AG04449 (cell line): Measurements from ENCODE around the gene TYRP1.

Experiments
- CTCF ChIA-PET: fragments of 350-600 bp; formaldehyde crosslinking; extraction: SDS; loops from one replicate; lab custom pipeline; 2021; ENCODE audit warnings: antibody characterized with exemption; lab: Yijun Ruan, JAX
- POLR2A ChIA-PET: fragments of 400-600, 350-600 bp; formaldehyde crosslinking; extraction: SDS; loops from one replicate; lab custom pipeline; 2020; ENCODE audit warnings: antibody characterized with exemption, inconsistent platforms; lab: Yijun Ruan, JAX
- DNase-seq: peaks from one replicate; pipeline ENCODE4 v3.0.0-alpha.2; 2010; ENCODE audit warnings: low read depth, low spot score
- H3K4me3 ChIP-seq: 2 replicates; pipeline ENCODE4 v1.5.1; 2011; ENCODE audit warnings: low read depth, mild to moderate bottlenecking, control low read depth, low read length
- CTCF ChIP-seq: IDR thresholded peaks from one replicate; pipeline ENCODE4 v1.5.1; 2011; ENCODE audit warnings: mild to moderate bottlenecking, moderate library complexity, low read length, control low read depth, inconsistent platforms; ENCODE audit not compliant: insufficient read depth; ENCODE audit errors: missing control alignments

Gene TYRP1

GRCh38 chr9:12693141-12693540 lies at the start of gene TYRP1:
Gene TYRP1 (plus strand): TSS chr9:12693385. CDS start chr9:12693997, 612 bp downstream.
- H3K4me3 ChIP-seq = no peak within 1 kb of the TSS
- ChIA-PET POLR2A (no interaction called here), CTCF (no interaction called here)
- no peak for TF ChIP-seq CTCF
- DNase-seq = no peak

GRCh38 chr9:12643686-12644085 lies 49.5 kb upstream of the TYRP1 start:
- CTCF ChIA-PET = no interaction called here
- POLR2A ChIA-PET = no interaction called here
- DNase-seq = no peak
- H3K4me3 ChIP-seq = no peak overlapping the region
- no peak for TF ChIP-seq CTCF

- ChIA-PET CTCF (interaction anchor here (1.6 kb wide), 1 partner anchor 9 kb away, joined by 5 read pairs; no protein-coding TSS in a partner anchor), POLR2A (no interaction called here)
- no peak for TF ChIP-seq CTCF
- H3K4me3 ChIP-seq = no peak overlapping the region
- no peak for DNase-seq
These were observed 44.3 kb upstream of the TYRP1 start for GRCh38 chr9:12648925-12649324.

- POLR2A ChIA-PET = no interaction called here
- no peak for DNase-seq
- no peak overlapping the region for H3K4me3 ChIP-seq
- CTCF ChIA-PET = no interaction called here
- TF ChIP-seq CTCF = no peak
These were observed 42.1 kb upstream of the TYRP1 start for GRCh38 chr9:12651125-12651524.

- DNase-seq = no peak
- ChIA-PET POLR2A (no interaction called here), CTCF (no interaction called here)
- no peak overlapping the region for H3K4me3 ChIP-seq
- no peak for TF ChIP-seq CTCF
These were observed 40.2 kb upstream of the TYRP1 start for GRCh38 chr9:12652973-12653372.

- no peak for TF ChIP-seq CTCF
- ChIA-PET CTCF (no interaction called here), POLR2A (no interaction called here)
- no peak for DNase-seq
- H3K4me3 ChIP-seq = no peak overlapping the region
These were observed 36.4 kb upstream of the TYRP1 start for GRCh38 chr9:12656803-12657202.
